Effector memory CD8-positive, alpha-beta T cell (primary cell): ENCODE measurements around the gene PSMD1.
A peak's percentile ranks its signal among the peaks of the same experiment; 100 is the strongest.

Experiments
- ATAC-seq: fragments of 150-1000 bp; cut with Tn5 transposase; replicated peaks from 2 replicates; pipeline ENCODE4 v1.10.0; 2021; ENCODE audit warnings: mild to moderate bottlenecking, moderate library complexity
- DNase-seq, 3 experiments: peaks; one replicate each; pipeline ENCODE4 v3.0.0; 2021
- H3K27ac Mint-ChIP-seq, 2 donors: one replicate each; pipeline ENCODE4 v1.8.0; 2022; ENCODE audit warnings: mild to moderate bottlenecking in 2 of 2, mixed read lengths in 2 of 2, moderate library complexity in 2 of 2
- H3K27me3 Mint-ChIP-seq, 2 donors: one replicate each; pipeline ENCODE4 v1.8.0; 2022; ENCODE audit warnings: mixed read lengths in 2 of 2
- H3K36me3 Mint-ChIP-seq: one replicate; pipeline ENCODE4 v1.8.0; 2022; ENCODE audit warnings: mild to moderate bottlenecking, moderate library complexity, mixed read lengths; ENCODE audit not compliant: insufficient read depth
- H3K4me1 Mint-ChIP-seq, 2 donors: one replicate each; pipeline ENCODE4 v1.8.0; 2022; ENCODE audit warnings: low read depth in 2 of 2, mixed read lengths in 2 of 2
- H3K4me3 Mint-ChIP-seq, 2 donors: one replicate each; pipeline ENCODE4 v1.8.0; 2022; ENCODE audit warnings: mild to moderate bottlenecking in 2 of 2, mixed read lengths in 2 of 2, moderate library complexity in 2 of 2
- H3K9me3 Mint-ChIP-seq, 2 donors: one replicate each; pipeline ENCODE4 v1.8.0; 2022; ENCODE audit warnings: mixed read lengths in 2 of 2

Gene PSMD1

GRCh38 chr2:231199219-231199618 is 142.6 kb downstream of the PSMD1 start:
- no peak for DNase-seq
- Mint-ChIP-seq H3K27me3 (peaks cover 0 to 29% of the 10 kb centered on the region in 2 donors), H3K27ac (peak overlapping the region in 1 of 2 donors; percentile 65)

GRCh38 chr2:231200805-231201474 is 144.3 kb downstream of the PSMD1 start:
- Mint-ChIP-seq H3K27me3 (peaks cover 0 to 19% of the 10 kb centered on the region in 2 donors), H3K9me3 (no peaks in the 10 kb centered on the region), H3K4me1 (peaks cover 7 to 10% of the 10 kb centered on the region in 2 donors)

More at GRCh38 chr2:231199219-231199618, 142.6 kb downstream of the PSMD1 start:
- Mint-ChIP-seq H3K4me1 (peaks cover 7 to 10% of the 10 kb centered on the region in 2 donors), H3K9me3 (no peaks in the 10 kb centered on the region), H3K4me3 (peak overlapping the region; percentile 89 to 92), H3K36me3 (peaks cover 4% of the 10 kb centered on the region)
- no peak for ATAC-seq

GRCh38 chr2:231201475-231201814 is 144.8 kb downstream of the PSMD1 start:
- no peak overlapping the region for H3K4me3 Mint-ChIP-seq
- H3K27me3 Mint-ChIP-seq, result peaks cover 0 to 14% of the 10 kb centered on the region in 2 donors
- H3K9me3 Mint-ChIP-seq, result no peaks in the 10 kb centered on the region
- no peak overlapping the region for H3K27ac Mint-ChIP-seq
- H3K36me3 Mint-ChIP-seq, result peaks cover 4% of the 10 kb centered on the region
- H3K4me1 Mint-ChIP-seq, result peaks cover 7 to 10% of the 10 kb centered on the region in 2 donors
- ATAC-seq (no peak), DNase-seq (no peak)

More at GRCh38 chr2:231200805-231201474, 144.3 kb downstream of the PSMD1 start:
- H3K27ac Mint-ChIP-seq, result no peak overlapping the region
- ATAC-seq (no peak), DNase-seq (no peak)
- H3K4me3 Mint-ChIP-seq, result no peak overlapping the region
- peaks cover 4% of the 10 kb centered on the region for H3K36me3 Mint-ChIP-seq

- no peak for ATAC-seq
- peaks cover 3 to 4% of the 10 kb centered on the region in 2 donors for H3K4me1 Mint-ChIP-seq
- no peaks in the 10 kb centered on the region for H3K9me3 Mint-ChIP-seq
- H3K36me3 Mint-ChIP-seq, result peaks cover 3% of the 10 kb centered on the region
- no peak for DNase-seq
- peaks cover 0 to 12% of the 10 kb centered on the region in 2 donors for H3K27me3 Mint-ChIP-seq
- H3K4me3 Mint-ChIP-seq, result no peak overlapping the region
- H3K27ac Mint-ChIP-seq, result no peak overlapping the region
Observed at GRCh38 chr2:231203087-231203486, 146.4 kb downstream of the PSMD1 start.

GRCh38 chr2:231204146-231204545 is 147.5 kb downstream of the PSMD1 start:
- ATAC-seq, result no peak
- Mint-ChIP-seq H3K36me3 (no peaks in the 10 kb centered on the region), H3K27me3 (peaks cover 0 to 12% of the 10 kb centered on the region in 2 donors), H3K27ac (no peak overlapping the region), H3K4me1 (no peaks in the 10 kb centered on the region), H3K4me3 (no peak overlapping the region), H3K9me3 (no peaks in the 10 kb centered on the region)
- no peak for DNase-seq

GRCh38 chr2:231204581-231204980 is 147.9 kb downstream of the PSMD1 start:
- no peaks in the 10 kb centered on the region for H3K36me3 Mint-ChIP-seq
- no peaks in the 10 kb centered on the region for H3K9me3 Mint-ChIP-seq
- H3K4me3 Mint-ChIP-seq, result no peak overlapping the region
- peaks cover 0 to 12% of the 10 kb centered on the region in 2 donors for H3K27me3 Mint-ChIP-seq
- no peak for ATAC-seq
- DNase-seq, result no peak
- no peak overlapping the region for H3K27ac Mint-ChIP-seq
- no peaks in the 10 kb centered on the region for H3K4me1 Mint-ChIP-seq

GRCh38 chr2:231207734-231208133 is 151.1 kb downstream of the PSMD1 start:
- Mint-ChIP-seq H3K4me1 (no peaks in the 10 kb centered on the region), H3K27ac (peak overlapping the region in 1 of 2 donors; percentile 13), H3K27me3 (no peaks in the 10 kb centered on the region), H3K36me3 (no peaks in the 10 kb centered on the region), H3K4me3 (no peak overlapping the region), H3K9me3 (no peaks in the 10 kb centered on the region)
- DNase-seq (no peak), ATAC-seq (no peak)

- no peaks in the 10 kb centered on the region for H3K4me1 Mint-ChIP-seq
- H3K27me3 Mint-ChIP-seq, result peaks cover 0 to 19% of the 10 kb centered on the region in 2 donors
- DNase-seq (no peak), ATAC-seq (no peak)
- no peak overlapping the region for H3K27ac Mint-ChIP-seq
- H3K9me3 Mint-ChIP-seq, result no peaks in the 10 kb centered on the region
- H3K4me3 Mint-ChIP-seq, result no peak overlapping the region
- no peaks in the 10 kb centered on the region for H3K36me3 Mint-ChIP-seq
Observed at GRCh38 chr2:231210782-231211181, 154.1 kb downstream of the PSMD1 start.

- Mint-ChIP-seq H3K27ac (no peak overlapping the region), H3K4me1 (no peaks in the 10 kb centered on the region), H3K27me3 (peaks cover 0 to 21% of the 10 kb centered on the region in 2 donors), H3K9me3 (no peaks in the 10 kb centered on the region), H3K36me3 (no peaks in the 10 kb centered on the region), H3K4me3 (no peak overlapping the region)
- no peak for ATAC-seq
- no peak for DNase-seq
Observed at GRCh38 chr2:231211486-231211885, 154.8 kb downstream of the PSMD1 start.

GRCh38 chr2:231212329-231212845 is 155.7 kb downstream of the PSMD1 start:
- DNase-seq (no peak), ATAC-seq (no peak)
- Mint-ChIP-seq H3K4me3 (no peak overlapping the region), H3K4me1 (no peaks in the 10 kb centered on the region), H3K27me3 (peaks cover 0 to 21% of the 10 kb centered on the region in 2 donors), H3K27ac (no peak overlapping the region), H3K9me3 (no peaks in the 10 kb centered on the region), H3K36me3 (no peaks in the 10 kb centered on the region)

- H3K4me1 Mint-ChIP-seq, result no peaks in the 10 kb centered on the region
- H3K27me3 Mint-ChIP-seq, result peaks cover 0 to 21% of the 10 kb centered on the region in 2 donors
- DNase-seq, result no peak
- H3K4me3 Mint-ChIP-seq, result no peak overlapping the region
- H3K9me3 Mint-ChIP-seq, result no peaks in the 10 kb centered on the region
- no peak overlapping the region for H3K27ac Mint-ChIP-seq
- no peak for ATAC-seq
- no peaks in the 10 kb centered on the region for H3K36me3 Mint-ChIP-seq
Observed at GRCh38 chr2:231213931-231214642, 157.4 kb downstream of the PSMD1 start.

GRCh38 chr2:231218366-231218765 is 161.7 kb downstream of the PSMD1 start:
- ATAC-seq, result no peak
- Mint-ChIP-seq H3K27ac (no peak overlapping the region), H3K9me3 (no peaks in the 10 kb centered on the region), H3K4me1 (no peaks in the 10 kb centered on the region), H3K36me3 (no peaks in the 10 kb centered on the region), H3K4me3 (no peak overlapping the region), H3K27me3 (peaks cover 0 to 21% of the 10 kb centered on the region in 2 donors)
- no peak for DNase-seq

- Mint-ChIP-seq H3K4me3 (no peak overlapping the region), H3K9me3 (no peaks in the 10 kb centered on the region), H3K4me1 (no peaks in the 10 kb centered on the region), H3K36me3 (no peaks in the 10 kb centered on the region), H3K27ac (no peak overlapping the region), H3K27me3 (peaks cover 0 to 17% of the 10 kb centered on the region in 2 donors)
- ATAC-seq (no peak), DNase-seq (no peak)
Observed at GRCh38 chr2:231219289-231219688, 162.6 kb downstream of the PSMD1 start.

- H3K36me3 Mint-ChIP-seq, result no peaks in the 10 kb centered on the region
Observed at GRCh38 chr2:231221761-231222160, 165.1 kb downstream of the PSMD1 start.

More at GRCh38 chr2:231221761-231222160, 165.1 kb downstream of the PSMD1 start:
- ATAC-seq (no peak), DNase-seq (no peak)
- H3K27ac Mint-ChIP-seq, result no peak overlapping the region
- no peaks in the 10 kb centered on the region for H3K9me3 Mint-ChIP-seq
- H3K4me1 Mint-ChIP-seq, result no peaks in the 10 kb centered on the region
- no peaks in the 10 kb centered on the region for H3K27me3 Mint-ChIP-seq
- H3K4me3 Mint-ChIP-seq, result no peak overlapping the region
